GM21447 (cell line): Measurements from ENCODE around the gene CIP2A.

Experiments
- ATAC-seq: cut with Tn5 transposase; IDR thresholded peaks from one replicate; pipeline ENCODE4 v1.9.1; 2021; ENCODE audit not compliant: unreplicated experiment

CIP2A gene

DNA sequence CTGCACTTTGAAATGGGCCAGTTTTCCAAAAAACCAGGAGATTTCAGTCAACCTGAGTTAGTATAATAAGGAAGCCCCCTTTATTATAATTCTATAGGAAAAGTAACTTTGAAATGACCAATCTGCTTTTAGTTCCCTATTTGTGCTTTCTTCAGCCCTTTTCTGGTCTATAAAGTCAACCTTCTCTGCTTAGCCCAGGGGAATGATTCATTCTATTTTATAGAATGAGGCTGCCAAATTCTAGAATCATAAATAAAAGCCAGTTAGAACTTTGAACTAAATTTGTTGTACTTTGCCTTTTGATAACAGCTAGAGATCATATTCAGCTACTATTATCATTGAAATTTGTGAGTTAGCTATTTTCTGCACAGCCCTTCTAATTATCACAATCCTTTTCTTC, 24.7 kb downstream of the CIP2A start:
- no peak for ATAC-seq

DNA sequence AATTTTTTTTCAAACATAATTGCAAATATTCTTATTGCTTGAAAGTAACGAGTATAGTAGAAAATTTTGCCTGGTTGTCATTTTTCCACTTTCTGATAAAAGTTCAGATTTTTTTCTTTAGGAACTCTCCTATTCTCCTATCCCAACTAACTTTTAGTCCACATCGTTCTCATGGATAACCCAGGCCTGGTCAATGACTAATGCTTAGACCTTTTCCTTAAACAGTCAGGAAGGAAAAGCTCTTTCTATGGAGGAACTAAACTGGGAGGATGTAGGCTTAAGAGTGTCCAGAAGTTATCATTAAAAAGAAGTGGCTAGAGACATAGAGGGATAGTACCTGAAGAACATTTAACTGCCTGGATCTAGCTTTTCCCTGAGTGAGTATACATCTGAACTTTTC, 26.7 kb downstream of the CIP2A start:
- no peak for ATAC-seq

DNA sequence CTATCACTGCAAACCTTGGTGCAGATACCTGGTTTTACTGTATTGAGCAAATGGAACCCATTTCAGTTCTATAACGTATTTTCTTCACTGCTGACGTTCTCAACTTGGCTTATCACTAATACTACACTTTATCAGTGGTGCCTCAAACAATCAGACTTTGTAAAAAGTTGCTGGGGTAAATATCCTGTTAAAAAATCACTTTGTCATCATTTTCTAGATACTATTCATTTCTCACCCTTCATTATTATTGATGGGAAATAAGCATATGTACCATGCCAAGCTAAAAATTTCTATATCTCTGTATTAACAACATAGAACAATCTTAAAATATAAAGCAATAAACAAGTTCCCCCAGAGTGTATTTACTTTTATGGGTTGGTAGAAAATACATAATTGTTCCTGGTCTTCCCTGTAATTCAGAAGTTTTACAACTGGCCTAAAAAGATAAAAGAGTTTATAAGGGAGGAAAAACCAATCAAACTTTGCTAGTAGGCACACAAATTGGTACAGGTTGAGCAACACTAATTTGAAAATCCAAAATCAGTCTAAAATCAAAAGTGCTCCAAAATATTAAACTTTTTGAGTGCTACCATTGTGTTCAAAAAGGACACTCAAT, 33.2 kb downstream of the CIP2A start:
- no peak for ATAC-seq

DNA sequence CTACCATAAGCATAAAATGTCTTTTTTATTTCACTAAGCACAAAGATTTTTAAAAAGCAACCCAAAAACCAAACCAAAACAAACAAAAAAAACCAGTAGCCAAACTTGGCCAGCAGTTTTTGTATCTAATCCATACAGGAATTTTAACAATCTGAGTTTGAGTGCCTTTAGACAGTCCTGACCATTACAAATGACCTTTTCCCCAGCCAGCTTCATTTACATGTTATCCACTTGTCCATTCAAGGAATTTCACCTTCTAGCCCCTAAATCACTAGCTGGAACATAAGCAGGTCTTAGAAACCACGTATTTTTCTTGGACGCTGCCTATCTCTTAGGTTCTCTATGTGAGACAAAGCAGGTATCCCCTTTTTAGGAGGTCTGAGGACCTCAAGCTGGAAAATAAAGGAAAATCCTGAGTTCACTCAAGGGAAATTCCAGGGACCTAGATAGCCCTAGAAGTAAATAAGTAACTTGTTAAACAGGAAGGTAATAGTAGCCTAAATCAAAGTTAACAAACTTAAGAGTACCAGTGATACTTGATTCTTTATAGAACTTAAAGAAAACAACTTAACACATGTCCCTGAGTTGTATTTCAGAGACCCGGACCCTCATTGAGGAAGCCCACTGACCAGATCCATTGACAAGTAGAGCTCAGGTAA, 34.2 kb downstream of the CIP2A start:
- no peak for ATAC-seq

DNA sequence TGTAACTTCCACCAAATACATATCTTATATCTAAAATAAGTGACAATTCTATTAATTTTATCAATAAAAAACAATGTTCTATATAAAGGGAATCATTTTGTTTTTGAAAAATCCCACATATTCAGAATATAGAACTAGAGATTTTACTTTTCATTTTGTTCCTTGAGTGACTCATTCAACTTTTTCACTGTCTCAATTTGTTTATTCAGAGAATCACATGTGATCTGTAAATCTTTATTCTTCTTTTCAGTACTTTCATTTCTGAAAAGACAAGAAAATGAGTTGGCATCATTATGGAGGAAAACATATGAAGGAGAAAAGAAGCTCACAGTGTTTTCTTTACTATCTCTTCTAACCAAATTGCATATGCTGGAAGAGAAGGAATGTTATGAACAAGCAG, 35.0 kb downstream of the CIP2A start:
- no peak for ATAC-seq

DNA sequence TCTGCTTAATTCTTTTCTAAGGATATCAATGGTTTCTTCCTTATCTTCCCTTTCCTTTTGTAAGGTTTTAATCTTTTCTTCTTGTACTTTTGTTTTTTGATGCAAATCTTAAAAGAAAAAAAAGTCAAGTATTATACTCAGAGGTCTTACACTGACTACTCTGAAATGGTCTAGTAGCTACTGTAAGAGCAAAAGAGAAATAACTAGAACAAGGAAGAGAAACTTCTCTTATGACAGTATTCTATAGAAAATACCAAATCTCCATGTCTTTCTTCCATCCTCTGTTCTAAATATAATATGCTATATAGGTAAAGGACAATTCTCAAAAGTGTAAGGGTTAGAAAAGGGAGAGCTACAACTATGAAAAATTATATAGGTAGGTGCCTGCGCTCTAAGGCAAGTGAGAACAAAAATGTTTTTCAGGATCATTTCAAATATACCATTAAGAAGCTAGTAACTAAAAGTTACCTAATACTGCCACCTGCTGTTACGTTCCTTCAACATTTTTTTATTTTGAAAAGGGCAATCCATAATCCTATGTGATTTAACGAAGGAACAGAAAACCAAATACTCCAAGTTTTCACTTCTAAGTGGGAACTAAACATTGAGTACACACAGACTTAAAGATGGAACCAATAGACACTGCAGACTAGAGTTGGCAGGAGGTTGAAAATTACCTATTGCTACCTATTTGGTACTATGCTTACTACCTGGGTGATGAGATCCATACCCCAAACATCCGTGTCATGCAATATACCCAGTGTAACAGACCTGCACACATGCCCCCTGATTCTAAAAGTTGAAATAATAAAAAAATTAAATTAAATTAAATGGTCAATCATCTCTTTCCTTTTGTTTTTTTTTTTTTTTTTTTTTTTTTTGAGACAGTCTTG, 36.7 kb downstream of the CIP2A start:
- no peak for ATAC-seq

DNA sequence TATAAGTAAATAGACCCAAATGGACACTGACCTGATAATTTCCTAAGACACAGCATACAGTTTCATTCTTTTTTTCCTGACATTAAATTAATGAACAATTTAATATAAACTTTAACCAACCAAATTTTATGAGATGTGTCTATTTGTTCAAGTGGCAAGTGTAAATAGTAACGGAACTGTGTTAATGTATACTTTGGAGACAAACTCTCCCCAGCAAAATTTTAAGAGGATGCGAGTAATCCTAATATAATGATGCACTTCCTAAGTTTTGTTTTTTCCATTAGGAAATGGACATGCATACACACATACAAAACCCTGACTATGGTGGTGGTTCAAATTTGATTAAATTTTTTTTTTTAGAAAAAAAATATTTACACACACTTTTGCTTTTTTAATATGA, 40.4 kb downstream of the CIP2A start:
- no peak for ATAC-seq

DNA sequence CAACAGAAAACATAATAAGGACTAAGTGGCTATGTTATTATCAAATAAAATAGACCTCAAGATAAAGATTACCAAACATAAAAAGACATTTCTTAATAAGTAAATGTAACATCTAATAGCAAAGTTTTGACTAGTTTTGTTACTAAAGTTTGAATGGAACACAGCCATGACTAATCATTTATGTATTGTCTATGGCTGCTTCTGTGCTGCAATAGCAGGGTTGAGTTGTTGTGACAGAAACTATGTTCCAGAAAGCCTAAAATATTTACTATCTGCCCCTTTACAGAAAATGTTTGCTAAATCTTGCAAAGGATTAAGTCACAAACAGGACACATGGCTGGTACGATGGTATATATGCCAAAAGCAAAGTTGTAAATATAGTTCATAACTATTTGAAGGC, 40.9 kb downstream of the CIP2A start:
- no peak for ATAC-seq

DNA sequence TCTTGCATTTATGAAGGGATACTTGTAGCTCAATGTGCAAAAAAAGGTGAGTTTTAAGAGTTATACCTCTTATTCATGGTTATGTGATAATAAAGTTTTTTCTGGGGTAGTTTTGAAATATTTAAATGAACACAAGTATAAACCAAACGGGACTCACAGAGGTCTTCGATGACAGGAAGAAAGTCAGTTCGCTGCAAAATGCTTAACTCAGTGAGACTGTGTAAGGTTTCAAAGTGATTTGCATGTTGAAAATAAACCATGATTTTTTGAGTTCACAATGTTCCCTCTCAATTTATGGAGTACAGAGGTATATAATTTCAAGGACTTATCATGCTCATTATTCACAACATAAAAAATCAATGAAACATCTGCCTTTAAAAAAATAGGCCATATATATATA, 42.5 kb downstream of the CIP2A start:
- ATAC-seq = no peak

DNA sequence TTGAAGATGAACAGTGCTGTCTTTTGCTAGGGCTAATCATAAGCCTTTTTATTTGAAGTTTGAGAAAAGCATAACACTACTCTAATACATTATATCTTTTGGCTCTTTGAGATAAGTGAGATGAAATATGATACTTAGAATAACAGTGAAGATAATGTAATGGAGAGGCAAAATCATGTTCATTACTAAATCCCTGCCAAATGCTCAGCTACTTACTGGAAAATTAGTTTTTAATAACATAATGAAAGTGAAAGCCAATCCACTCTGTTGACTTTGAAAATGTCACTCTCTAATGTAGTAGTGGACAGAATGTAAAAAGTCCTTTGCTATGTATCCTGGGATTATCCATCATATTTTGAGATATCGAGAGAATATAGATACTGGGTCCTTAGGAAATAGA, 43.0 kb downstream of the CIP2A start:
- ATAC-seq = no peak

DNA sequence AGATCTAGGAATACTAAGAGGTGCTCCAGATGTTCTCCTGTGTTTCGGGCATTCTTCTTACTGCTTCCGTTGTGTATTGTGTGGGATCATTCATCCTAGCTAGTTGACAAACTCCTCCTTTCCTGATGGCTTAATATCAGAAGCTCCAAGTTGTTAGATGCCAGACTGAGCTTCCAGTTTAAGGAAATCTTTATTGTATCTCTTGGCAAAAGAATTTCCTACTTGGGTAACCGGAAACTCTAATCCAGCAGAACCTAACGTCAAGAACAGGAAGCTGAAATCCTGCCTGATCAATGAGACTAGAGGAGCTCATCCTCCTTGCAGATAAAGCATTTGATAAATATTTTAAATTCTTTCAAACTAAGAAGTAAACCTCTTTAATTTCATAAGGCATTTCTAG, 51.2 kb downstream of the CIP2A start:
- no peak for ATAC-seq

DNA sequence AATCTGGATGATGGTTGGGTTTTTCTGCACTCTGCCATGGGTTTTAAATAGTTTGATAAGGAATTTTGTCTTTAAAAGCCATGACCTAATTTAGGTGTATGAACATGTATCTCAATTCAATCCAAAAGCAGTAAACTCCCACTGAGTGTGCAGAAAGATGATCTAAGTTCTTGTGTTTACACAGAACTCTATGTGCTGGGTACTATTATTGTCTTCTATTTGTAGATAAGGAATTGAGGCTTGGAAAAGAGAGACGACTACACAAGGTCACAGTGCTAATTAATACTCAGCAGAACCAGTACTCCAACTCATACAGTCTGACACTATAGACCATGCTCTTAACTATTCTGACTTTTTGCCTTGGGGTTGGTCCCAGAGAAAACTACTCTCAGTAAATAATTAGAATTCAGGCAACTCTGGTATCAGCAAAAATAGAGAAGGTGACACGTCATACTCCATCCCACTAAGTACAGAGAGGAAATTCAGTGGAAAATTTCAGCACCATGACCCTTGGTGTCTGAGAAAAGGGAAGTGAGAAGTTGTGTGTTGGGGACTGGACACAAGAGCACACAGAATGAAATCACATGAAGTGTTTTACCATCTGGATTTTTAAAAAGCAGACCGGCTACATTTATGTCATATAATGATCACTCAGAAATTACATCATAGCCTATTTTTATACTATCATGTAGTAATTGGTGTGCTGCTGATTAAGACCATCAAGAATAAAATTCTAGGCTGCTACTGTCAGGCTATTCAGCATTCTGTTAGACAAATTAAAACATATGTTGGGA, 60.6 kb downstream of the CIP2A start:
- ATAC-seq = peak; percentile 97

DNA sequence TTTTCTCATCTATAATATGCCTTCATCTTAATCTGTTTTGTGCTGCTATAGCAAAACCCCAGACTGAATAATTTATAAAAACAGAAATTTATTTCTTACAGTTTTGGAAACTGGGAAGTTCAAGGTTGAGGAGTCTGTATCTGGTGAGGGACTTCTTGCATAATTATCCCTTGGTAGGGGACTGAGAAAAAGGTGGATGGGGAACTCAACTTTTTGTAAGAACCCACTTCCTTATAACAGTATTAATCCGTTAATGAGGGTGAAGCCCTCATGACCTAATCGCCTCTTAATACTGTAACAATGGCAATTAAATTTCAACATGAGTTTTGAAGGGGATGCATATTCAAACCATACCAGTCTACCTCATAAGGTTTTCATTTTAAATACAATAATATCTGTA, 61.4 kb downstream of the CIP2A start:
- ATAC-seq = no peak

DNA sequence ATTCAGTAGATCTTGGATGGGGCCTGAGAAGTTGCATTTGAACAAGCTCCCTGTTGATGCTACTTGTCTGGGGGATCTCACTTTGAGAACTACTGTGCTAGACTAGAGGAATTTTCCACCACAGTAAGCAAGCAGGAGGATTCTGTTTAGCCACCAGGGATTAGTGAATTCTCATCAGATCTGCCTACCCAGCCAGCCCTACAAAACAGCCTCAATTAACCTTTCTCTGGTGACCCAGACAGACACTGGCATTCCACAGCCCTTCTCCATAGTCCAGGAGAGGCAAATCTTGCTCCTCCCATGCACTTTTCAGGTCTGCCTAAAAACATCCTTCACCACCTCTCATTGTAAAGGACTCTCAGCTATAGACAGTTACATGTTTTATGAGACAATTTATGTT, 62.1 kb downstream of the CIP2A start:
- ATAC-seq = no peak

DNA sequence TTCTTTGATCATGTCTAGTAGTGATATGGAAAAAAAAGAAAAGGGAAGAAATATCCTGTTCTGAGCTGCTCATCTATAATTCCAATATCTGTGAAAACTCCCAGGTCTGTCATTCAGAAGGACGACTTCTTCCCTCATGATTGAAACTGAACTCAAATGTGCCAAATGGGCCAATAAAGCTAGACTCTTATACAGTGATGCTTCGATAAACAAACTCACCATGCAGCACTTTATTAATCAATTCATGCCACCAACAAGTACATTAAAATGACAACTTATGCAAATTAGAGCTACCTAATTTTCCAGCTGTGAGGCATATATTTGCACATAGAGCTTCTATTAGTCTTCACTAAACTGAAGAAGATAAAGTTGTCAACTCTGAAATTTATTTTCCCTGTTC, 63.3 kb downstream of the CIP2A start:
- ATAC-seq = no peak

DNA sequence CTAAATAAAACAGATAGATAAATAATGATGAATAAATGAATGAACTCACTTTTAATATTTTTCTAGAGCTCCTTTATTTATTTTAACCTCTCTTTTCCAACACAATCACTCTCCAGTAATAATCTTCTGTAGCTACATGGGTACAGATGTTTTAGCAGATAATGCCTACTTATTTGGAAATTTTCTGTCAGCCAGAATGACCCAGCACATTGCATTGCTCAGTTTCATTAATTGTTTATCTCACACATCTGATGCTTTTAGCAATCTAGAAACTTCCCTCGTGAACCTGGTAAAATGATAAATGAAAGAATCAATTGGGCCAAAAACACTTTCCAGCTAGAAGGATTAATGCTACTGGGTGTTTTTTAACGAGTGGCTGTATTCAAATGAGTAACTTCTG, 64.0 kb downstream of the CIP2A start:
- ATAC-seq = no peak

DNA sequence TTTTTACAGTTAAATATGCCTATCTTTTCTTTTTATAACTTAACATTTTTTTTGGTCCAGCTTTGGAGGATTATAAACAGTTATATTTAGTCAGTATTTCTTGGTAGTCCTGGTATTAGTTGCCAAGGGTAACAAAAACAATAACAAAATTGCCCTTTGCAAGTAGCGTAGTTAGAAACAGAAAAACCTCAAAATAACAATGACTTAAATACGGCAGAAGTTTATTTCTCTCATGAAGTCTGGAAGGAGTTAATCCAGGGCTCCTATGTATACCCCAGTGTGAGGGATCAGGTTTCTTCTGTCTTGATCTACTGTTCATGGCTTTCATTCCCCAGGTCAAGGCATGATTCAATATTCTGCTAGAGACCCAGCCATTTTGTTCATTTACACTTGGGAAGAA, 64.7 kb downstream of the CIP2A start:
- ATAC-seq = no peak

DNA sequence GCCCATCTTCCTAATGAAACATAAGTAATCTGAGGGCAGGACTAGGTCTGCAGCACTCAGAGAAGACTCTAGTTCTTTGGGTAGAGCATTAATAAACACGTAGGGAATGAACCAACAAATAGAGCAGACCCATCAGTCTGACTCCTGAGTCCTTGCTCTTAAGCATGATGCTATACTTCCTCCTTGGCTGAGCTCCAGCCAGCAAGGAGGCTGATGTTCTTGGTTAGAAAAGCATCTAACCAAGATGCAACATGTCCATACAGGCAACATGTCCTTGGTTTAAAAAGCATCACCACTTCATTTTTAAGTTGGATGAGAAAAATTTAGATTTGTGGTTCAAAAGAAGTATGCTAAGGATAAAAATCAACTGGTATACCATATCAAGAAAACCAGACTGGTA, 70.3 kb downstream of the CIP2A start:
- no peak for ATAC-seq

DNA sequence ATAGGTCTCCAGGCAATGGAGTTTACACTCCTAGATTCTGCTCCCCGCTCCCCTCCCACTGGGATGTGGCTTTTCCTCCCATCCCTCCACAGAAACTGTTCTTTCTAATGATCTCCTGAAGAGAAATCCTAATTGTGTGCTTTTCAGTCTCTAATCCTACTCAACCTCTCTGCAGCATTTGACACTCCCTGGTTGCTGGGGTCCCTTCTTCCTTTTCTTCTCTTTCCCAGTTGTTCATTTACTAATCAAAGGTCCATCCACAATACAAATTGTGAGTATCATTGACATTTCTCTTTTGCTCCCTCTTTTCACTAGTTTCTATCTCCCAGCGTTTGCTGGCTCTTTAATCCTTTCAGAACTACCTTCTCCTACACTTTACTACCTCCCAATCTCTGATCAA, 72.4 kb downstream of the CIP2A start:
- no peak for ATAC-seq

DNA sequence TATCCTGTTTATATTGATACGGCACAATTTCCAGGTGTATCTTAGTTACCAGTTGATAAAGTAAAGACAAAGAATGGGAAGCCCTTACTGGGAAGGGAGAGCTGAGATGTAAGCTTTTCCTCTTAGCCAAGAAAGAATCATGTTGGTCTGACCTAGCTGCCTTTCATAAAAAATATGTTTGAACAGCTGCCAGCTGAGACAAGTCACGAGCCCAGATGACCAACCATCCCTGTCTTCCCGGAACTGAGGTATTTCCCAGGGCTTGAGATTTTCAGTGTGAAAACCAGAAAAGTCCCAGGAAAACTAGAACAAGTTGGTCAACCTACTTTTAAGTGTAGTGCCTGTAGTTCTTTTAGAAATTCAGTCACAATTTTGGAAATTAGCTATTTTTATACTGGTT, 75.3 kb downstream of the CIP2A start:
- ATAC-seq = no peak

DNA sequence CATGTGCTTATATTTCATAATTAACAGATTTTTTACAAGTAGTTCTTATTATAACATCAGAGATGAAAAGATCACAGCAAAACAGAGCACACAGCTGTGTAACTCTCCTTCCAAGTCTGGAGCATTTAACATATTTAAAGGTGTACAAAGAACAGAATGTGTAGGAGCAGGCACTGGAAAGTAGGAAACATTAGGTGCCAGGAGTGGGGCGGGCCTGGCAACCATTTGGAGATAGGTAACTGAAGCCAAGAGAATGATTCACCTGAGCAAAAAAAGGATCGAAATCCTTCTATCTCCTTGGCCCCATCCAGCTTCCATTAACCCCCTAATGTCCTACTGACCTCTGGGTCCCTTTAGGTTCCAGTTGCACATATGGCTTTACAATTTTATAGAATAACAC, 76.6 kb downstream of the CIP2A start:
- no peak for ATAC-seq
